Smooth muscle cell (in vitro differentiated cells): ENCODE data around the gene PPP4R3A. TPM values are rescaled to one million over a fixed set of nuclear protein-coding genes. Genes with fewer than 3 reads are reported as not detected.
"Not testable (repeated sequence)": the region's sequence is repeated elsewhere in the genome, so short reads cannot be mapped to it uniquely, and the experiment has no call there.

ENCODE experiments used
- DNase-seq: peaks from one replicate; lab custom pipeline; 2025; ENCODE audit not compliant: unreplicated experiment; lab: John Stamatoyannopoulos, UW
- H2AFZ ChIP-seq: fragments of 200-600 bp; sonication (generic); 2 replicates; pipeline ENCODE4 v1.6.0; 2016; ENCODE audit warnings: antibody characterized with exemption, low read depth, mild to moderate bottlenecking
- H3F3A ChIP-seq: fragments of 200-600 bp; sonication (generic); 2 replicates; pipeline ENCODE4 v1.6.0; 2017; ENCODE audit warnings: antibody characterized with exemption, low read depth
- H3K27ac ChIP-seq: fragments of 200-600 bp; sonication (generic); 2 replicates; pipeline ENCODE4 v1.5.1; 2016; ENCODE audit warnings: low read depth, mild to moderate bottlenecking
- H3K27me3 ChIP-seq: fragments of 200-600 bp; sonication (generic); 2 replicates; pipeline ENCODE4 v1.6.1; 2016; ENCODE audit warnings: low read depth, mild to moderate bottlenecking
- H3K36me3 ChIP-seq: fragments of 200-600 bp; sonication (generic); 2 replicates; pipeline ENCODE4 v1.5.1; 2016; ENCODE audit warnings: low read depth
- H3K4me1 ChIP-seq: fragments of 200-600 bp; sonication (generic); 2 replicates; pipeline ENCODE4 v1.5.1; 2016; ENCODE audit warnings: low read depth
- H3K4me2 ChIP-seq: fragments of 200-600 bp; sonication (generic); 2 replicates; pipeline ENCODE4 v1.6.0; 2016; ENCODE audit warnings: mild to moderate bottlenecking
- H3K4me3 ChIP-seq: fragments of 200-600 bp; sonication (generic); 2 replicates; pipeline ENCODE4 v1.5.1; 2016; ENCODE audit warnings: mild to moderate bottlenecking
- H3K79me2 ChIP-seq: fragments of 200-600 bp; sonication (generic); 2 replicates; pipeline ENCODE4 v1.6.0; 2016; ENCODE audit warnings: low read depth, mild to moderate bottlenecking
- H3K9ac ChIP-seq: fragments of 200-600 bp; sonication (generic); 2 replicates; pipeline ENCODE4 v1.6.0; 2016; ENCODE audit warnings: low read depth
- H3K9me3 ChIP-seq: fragments of 200-600 bp; sonication (generic); replicated peaks from 2 replicates; pipeline ENCODE4 v1.5.1; 2016; ENCODE audit warnings: low read depth
- H4K20me1 ChIP-seq: fragments of 200-600 bp; sonication (generic); 2 replicates; pipeline ENCODE4 v1.6.0; 2016; ENCODE audit warnings: low read depth
- CTCF ChIP-seq: fragments of 200-600 bp; sonication (generic); IDR thresholded peaks from 2 replicates; pipeline ENCODE4 v1.5.1; 2017; ENCODE audit warnings: borderline replicate concordance, mild to moderate bottlenecking, antibody characterized with exemption; ENCODE audit not compliant: insufficient read depth, poor library complexity, severe bottlenecking
- WGBS: methylation state at CpG from one replicate; pipeline ENCODE4 v1.1.7; 2016; ENCODE audit warnings: low lambda C conversion rate; 5-methylcytosine and 5-hydroxymethylcytosine counted together
- polyA plus RNA-seq: library from polyadenylated mRNA; unstranded; fragments of >200 nt; fragmentation: Nextera tagmentation; extraction: Ambion mirVana; gene quantifications from 2 replicates; pipeline ENCODE4 v1.2.1, GENCODE V29; 2016
- total RNA-seq: library from RNA; depleted of rRNA; stranded (reverse); fragments of >200 nt; gene quantifications from 2 replicates; pipeline ENCODE4 v1.2.3, GENCODE V29; 2014

The PPP4R3A gene
- total and polyA plus RNA-seq, 2 experiments from 2014 or later = 35.3 to 62.7 TPM

GRCh38 chr14:91453744-91454143, 56.4 kb downstream of the PPP4R3A start:
- Histone ChIP-seq H3F3A (peaks cover 10% of the 10 kb centered on the region), H3K79me2 (no peaks in the 10 kb centered on the region), H3K36me3 (peaks cover 13% of the 10 kb centered on the region), H2AFZ (no peak overlapping the region), H3K4me1 (no peaks in the 10 kb centered on the region), H3K9me3 (no peaks in the 10 kb centered on the region), H4K20me1 (no peaks in the 10 kb centered on the region), H3K4me3 (no peak overlapping the region), H3K27me3 (no peaks in the 10 kb centered on the region), H3K9ac (no peak overlapping the region), H3K27ac (no peak overlapping the region), H3K4me2 (no peak overlapping the region)
- WGBS = 83% methylated on average over 5 of the region's 5 CpGs
- DNase-seq = no peak
- no peak for TF ChIP-seq CTCF

GRCh38 chr14:91444335-91445020, 65.6 kb downstream of the PPP4R3A start:
- H3K4me3 ChIP-seq = no peak overlapping the region
- no peak for TF ChIP-seq CTCF
- no peaks in the 10 kb centered on the region for H3K9me3 ChIP-seq
- H3K9ac ChIP-seq = no peak overlapping the region
- no peak for DNase-seq
- no peaks in the 10 kb centered on the region for H4K20me1 ChIP-seq
- no peaks in the 10 kb centered on the region for H3K79me2 ChIP-seq
- no peaks in the 10 kb centered on the region for H3K4me1 ChIP-seq
- WGBS = 86% methylated on average over 6 of the region's 6 CpGs
- H3K27ac ChIP-seq = no peak overlapping the region
- H3F3A ChIP-seq = no peaks in the 10 kb centered on the region
- H3K4me2 ChIP-seq = no peak overlapping the region
- no peaks in the 10 kb centered on the region for H3K36me3 ChIP-seq
- no peaks in the 10 kb centered on the region for H3K27me3 ChIP-seq
- H2AFZ ChIP-seq = no peak overlapping the region

DNA sequence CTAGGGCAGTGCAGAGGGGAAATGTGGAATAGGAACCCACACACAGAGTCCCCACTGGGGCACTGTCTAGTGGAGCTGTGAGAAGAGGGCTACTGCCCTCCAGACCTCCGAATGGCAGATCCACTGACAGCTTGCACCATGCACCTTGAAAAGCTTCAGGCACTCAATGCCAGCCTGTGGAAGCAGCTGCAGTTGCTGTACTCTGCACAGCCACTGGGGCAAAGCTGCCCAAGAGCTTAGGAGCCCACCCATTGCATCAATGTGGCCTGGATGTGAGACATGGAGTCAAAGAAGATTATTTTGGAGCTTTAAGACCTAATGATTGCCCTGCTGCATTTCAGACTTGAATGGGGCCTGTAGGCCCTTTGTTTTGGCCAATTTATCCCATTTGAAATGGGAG, 70.8 kb downstream of the PPP4R3A start:
- no peaks in the 10 kb centered on the region for H3K79me2 ChIP-seq
- H3K4me1 ChIP-seq = no peaks in the 10 kb centered on the region
- no peak overlapping the region for H2AFZ ChIP-seq
- no peaks in the 10 kb centered on the region for H3F3A ChIP-seq
- no peak overlapping the region for H3K27ac ChIP-seq
- no peak overlapping the region for H3K4me3 ChIP-seq
- no peak overlapping the region for H3K4me2 ChIP-seq
- 92% methylated on average over 1 of the region's 1 CpG for WGBS
- no peaks in the 10 kb centered on the region for H4K20me1 ChIP-seq
- TF ChIP-seq CTCF = no peak
- H3K27me3 ChIP-seq = no peaks in the 10 kb centered on the region
- no peaks in the 10 kb centered on the region for H3K36me3 ChIP-seq
- H3K9ac ChIP-seq = no peak overlapping the region
- no peaks in the 10 kb centered on the region for H3K9me3 ChIP-seq
- DNase-seq = no peak

- Histone ChIP-seq H3K9me3 (no peaks in the 10 kb centered on the region), H3F3A (no peaks in the 10 kb centered on the region), H3K36me3 (no peaks in the 10 kb centered on the region), H3K4me2 (no peak overlapping the region), H4K20me1 (no peaks in the 10 kb centered on the region), H3K79me2 (no peaks in the 10 kb centered on the region), H3K27me3 (no peaks in the 10 kb centered on the region), H3K9ac (no peak overlapping the region), H3K4me1 (no peaks in the 10 kb centered on the region), H3K4me3 (no peak overlapping the region), H3K27ac (no peak overlapping the region), H2AFZ (no peak overlapping the region)
- no peak for TF ChIP-seq CTCF
- no peak for DNase-seq
These were observed 71.3 kb downstream of the PPP4R3A start for GRCh38 chr14:91438845-91439244.

DNA sequence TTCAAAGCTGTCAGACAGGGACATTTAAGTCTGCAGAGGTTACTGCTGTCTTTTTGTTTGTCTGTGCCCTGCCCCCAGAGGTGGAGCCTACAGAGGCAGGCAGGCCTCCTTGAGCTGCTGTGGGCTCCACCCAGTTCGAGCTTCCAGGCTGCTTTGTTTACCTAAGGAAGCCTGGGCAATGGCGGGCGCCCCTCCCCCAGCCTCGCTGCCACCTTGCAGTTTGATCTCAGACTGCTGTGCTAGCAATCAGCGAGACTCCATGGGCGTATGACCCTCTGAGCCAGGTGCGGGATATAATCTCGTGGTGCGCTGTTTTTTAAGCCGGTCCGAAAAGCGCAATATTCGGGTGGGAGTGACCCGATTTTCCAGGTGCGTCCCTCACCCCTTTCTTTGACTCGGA, 73.8 kb downstream of the PPP4R3A start:
- not testable (repeated sequence) for H3K4me1 ChIP-seq, H3K9ac ChIP-seq, H3K27me3 ChIP-seq

More for the DNA sequence above, 73.8 kb downstream of the PPP4R3A start:
- WGBS = 83% methylated on average over 16 of the region's 16 CpGs
- not testable (repeated sequence) for H3F3A ChIP-seq, H3K4me2 ChIP-seq, H3K9me3 ChIP-seq, DNase-seq, H3K36me3 ChIP-seq, H2AFZ ChIP-seq, H3K79me2 ChIP-seq, H3K4me3 ChIP-seq, H3K27ac ChIP-seq, H4K20me1 ChIP-seq
